GM13977 (cell line): Measurements from ENCODE around the gene GABBR2.

ENCODE experiments used
- DNase-seq: peaks from one replicate; pipeline ENCODE4 v3.0.0; 2012; ENCODE audit warnings: low spot score
- CTCF ChIP-seq: IDR thresholded peaks from 2 replicates; pipeline ENCODE4 v1.5.1; 2012; ENCODE audit warnings: mild to moderate bottlenecking, control low read depth; ENCODE audit not compliant: insufficient read depth; ENCODE audit errors: extremely low read depth, missing control alignments
- in situ Hi-C: fragments of 300-500 bp; cut with MboI; formaldehyde crosslinking; loops from one replicate; pipeline ENCODE4 v1.12.0; 2022; ENCODE audit warnings: low sequenced_read_pairs, low pct_unique_long_range_greater_than_20kb, mixed read lengths, inconsistent platforms; ENCODE audit not compliant: unreplicated experiment

The GABBR2 gene

GRCh38 chr9:98255061-98255577, 453.6 kb downstream of the GABBR2 start:
- peak; percentile 17 for TF ChIP-seq CTCF
- in situ Hi-C loops = loop anchor here (25.0 kb wide), 1 partner anchor 318 kb away; the partner anchor contains the start of gene HEMGN
- DNase-seq = no peak

- no peak for TF ChIP-seq CTCF
- in situ Hi-C loops = loop anchor here (25.0 kb wide), 1 partner anchor 317 kb away; the partner anchor contains the start of gene HEMGN
- no peak for DNase-seq
These were observed 454.3 kb downstream of the GABBR2 start for GRCh38 chr9:98254228-98255060.

GRCh38 chr9:98253565-98253964, 455.2 kb downstream of the GABBR2 start:
- DNase-seq = no peak
- TF ChIP-seq CTCF = no peak
- in situ Hi-C loops = loop anchor here (25.0 kb wide), 1 partner anchor 316 kb away; the partner anchor contains the start of gene HEMGN

GRCh38 chr9:98251551-98251950, 457.2 kb downstream of the GABBR2 start:
- no peak for DNase-seq
- in situ Hi-C loops = loop anchor here (25.0 kb wide), 1 partner anchor 314 kb away; the partner anchor contains the start of gene HEMGN
- no peak for TF ChIP-seq CTCF

- no peak for TF ChIP-seq CTCF
These were observed 459.0 kb downstream of the GABBR2 start for GRCh38 chr9:98249771-98250170.

GRCh38 chr9:98248737-98249474, 459.8 kb downstream of the GABBR2 start:
- no peak for TF ChIP-seq CTCF
- no peak for DNase-seq
- in situ Hi-C loops = no loop called here

More at GRCh38 chr9:98249771-98250170, 459.0 kb downstream of the GABBR2 start:
- DNase-seq = no peak
- in situ Hi-C loops = loop anchor here (25.0 kb wide), 1 partner anchor 312 kb away; the partner anchor contains the start of gene HEMGN
